GM12801 (cell line): Measurements from ENCODE around the gene GALNT5.

Source experiments
- CTCF ChIP-seq: IDR thresholded peaks from one replicate; pipeline ENCODE4 v1.5.1; 2011; ENCODE audit warnings: control low read depth; ENCODE audit not compliant: insufficient read length; ENCODE audit errors: extremely low read depth

The GALNT5 gene

GRCh38 chr2:157262248-157262647, 4.7 kb downstream of the GALNT5 start:
- TF ChIP-seq CTCF, result no peak

- no peak for TF ChIP-seq CTCF
Observed at GRCh38 chr2:157264099-157264498, 6.6 kb downstream of the GALNT5 start.

- no peak for TF ChIP-seq CTCF
Observed at GRCh38 chr2:157265825-157266224, 8.3 kb downstream of the GALNT5 start.

GRCh38 chr2:157267476-157267875, 10.0 kb downstream of the GALNT5 start:
- no peak for TF ChIP-seq CTCF

- TF ChIP-seq CTCF, result no peak
Observed at GRCh38 chr2:157269060-157269459, 11.6 kb downstream of the GALNT5 start.

- no peak for TF ChIP-seq CTCF
Observed at GRCh38 chr2:157269922-157270321, 12.4 kb downstream of the GALNT5 start.

- no peak for TF ChIP-seq CTCF
Observed at GRCh38 chr2:157271590-157272203, 14.2 kb downstream of the GALNT5 start.
